GM12878 (cell line): ENCODE data around the gene TFDP1. TPM values are rescaled to one million over a fixed set of nuclear protein-coding genes. Genes with fewer than 3 reads are reported as not detected.

Source experiments
- IRF4 ChIP-seq: IDR thresholded peaks from 2 replicates; pipeline ENCODE4 v1.6.1; 2011; ENCODE audit warnings: low read depth, low read length
- NR2F1 ChIP-seq: fragments of 450-650 bp; conservative IDR thresholded peaks from 2 replicates; pipeline ENCODE4 v1.6.1; 2017; ENCODE audit warnings: mild to moderate bottlenecking
- TCF12 ChIP-seq: IDR thresholded peaks from 2 replicates; pipeline ENCODE4 v1.6.1; 2011; ENCODE audit warnings: low read depth, mild to moderate bottlenecking, low read length
- ZBED1 ChIP-seq: IDR thresholded peaks from 2 replicates; pipeline ENCODE4 v1.6.1; 2016; ENCODE audit warnings: borderline replicate concordance
- ZNF622 ChIP-seq: fragments of 450-650 bp; IDR thresholded peaks from 2 replicates; pipeline ENCODE4 v1.6.1; 2017; ENCODE audit warnings: mild to moderate bottlenecking, inconsistent platforms
- polyA plus RNA-seq, 11 experiments: library from polyadenylated mRNA; depleted of rRNA in 4 of 11; unstranded in 6 of 11; stranded (reverse) in 5 of 11; fragments of >200 nt; fragmentation: Nextera tagmentation in 4 of 11; fragmentation: Illumina TruSeq in 1 of 11; extraction: Ambion mirVana in 4 of 11; extraction: Trizol in 1 of 11; gene quantifications; 1 replicate in 1 of 11; 2 replicates in 10 of 11; pipeline versions ENCODE4 v1.2.1 to v1.2.3, GENCODE V29; 2011 to 2016; ENCODE audit warnings: inconsistent platforms in 2 of 11, missing spikeins in 2 of 11, low read depth in 1 of 11
- total RNA-seq, 4 experiments: library from RNA; depleted of rRNA in 3 of 4; stranded (reverse); fragments of >200 nt in 3 of 4; fragmentation: Illumina TruSeq in 1 of 4; extraction: Trizol in 1 of 4; gene quantifications; 2 replicates each; pipeline versions ENCODE4 v1.2.1 to v1.2.3, GENCODE V29; 2013 to 2021
- TF ChIP-seq, protein P1 (sequence below): fragments of 450-650 bp; IDR thresholded peaks from 2 replicates; pipeline ENCODE4 v1.6.1; 2016; ENCODE audit warnings: mild to moderate bottlenecking, moderate library complexity, borderline replicate concordance
- TF ChIP-seq, protein P2 (sequence below): fragments of 450-650 bp; formaldehyde crosslinking; IDR thresholded peaks from 2 replicates; pipeline ENCODE4 v1.5.0; 2022; ENCODE audit warnings: mild to moderate bottlenecking, missing genetic modification characterization

TFDP1 gene
- total and polyA plus RNA-seq, 10 of the 15 experiments (the other 5 are each of a cell fraction or from before 2014, with no cell fraction given), result 37.7 to 254 (median 119) TPM

DNA sequence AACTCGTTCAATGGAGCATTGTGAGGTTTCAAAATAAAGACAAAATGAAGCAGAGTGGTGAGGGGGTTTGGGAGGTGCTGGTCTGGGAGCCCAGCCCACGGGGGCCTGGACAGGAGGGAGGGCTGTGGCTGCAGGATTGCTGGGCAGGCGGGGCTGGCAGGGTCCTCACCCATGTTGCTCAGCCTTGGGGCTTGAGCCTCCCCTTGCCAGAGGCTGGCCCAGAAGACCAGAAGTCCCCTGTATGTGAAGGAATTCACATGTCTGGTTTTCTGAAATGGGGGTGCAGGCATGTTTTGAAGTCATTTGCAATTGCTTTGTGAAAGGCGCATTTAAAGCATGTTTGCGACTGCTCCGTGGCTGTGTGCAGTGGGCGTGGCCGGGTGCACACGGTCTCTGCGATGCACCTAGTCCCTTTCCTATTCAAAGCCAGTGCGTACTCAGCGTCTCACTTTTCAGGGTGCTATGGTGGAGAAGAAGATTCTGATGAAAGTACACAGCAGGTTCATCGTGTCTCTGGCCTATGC, 84.7 kb downstream of the TFDP1 start (continued):
- TF ChIP-seq, protein P1, sequence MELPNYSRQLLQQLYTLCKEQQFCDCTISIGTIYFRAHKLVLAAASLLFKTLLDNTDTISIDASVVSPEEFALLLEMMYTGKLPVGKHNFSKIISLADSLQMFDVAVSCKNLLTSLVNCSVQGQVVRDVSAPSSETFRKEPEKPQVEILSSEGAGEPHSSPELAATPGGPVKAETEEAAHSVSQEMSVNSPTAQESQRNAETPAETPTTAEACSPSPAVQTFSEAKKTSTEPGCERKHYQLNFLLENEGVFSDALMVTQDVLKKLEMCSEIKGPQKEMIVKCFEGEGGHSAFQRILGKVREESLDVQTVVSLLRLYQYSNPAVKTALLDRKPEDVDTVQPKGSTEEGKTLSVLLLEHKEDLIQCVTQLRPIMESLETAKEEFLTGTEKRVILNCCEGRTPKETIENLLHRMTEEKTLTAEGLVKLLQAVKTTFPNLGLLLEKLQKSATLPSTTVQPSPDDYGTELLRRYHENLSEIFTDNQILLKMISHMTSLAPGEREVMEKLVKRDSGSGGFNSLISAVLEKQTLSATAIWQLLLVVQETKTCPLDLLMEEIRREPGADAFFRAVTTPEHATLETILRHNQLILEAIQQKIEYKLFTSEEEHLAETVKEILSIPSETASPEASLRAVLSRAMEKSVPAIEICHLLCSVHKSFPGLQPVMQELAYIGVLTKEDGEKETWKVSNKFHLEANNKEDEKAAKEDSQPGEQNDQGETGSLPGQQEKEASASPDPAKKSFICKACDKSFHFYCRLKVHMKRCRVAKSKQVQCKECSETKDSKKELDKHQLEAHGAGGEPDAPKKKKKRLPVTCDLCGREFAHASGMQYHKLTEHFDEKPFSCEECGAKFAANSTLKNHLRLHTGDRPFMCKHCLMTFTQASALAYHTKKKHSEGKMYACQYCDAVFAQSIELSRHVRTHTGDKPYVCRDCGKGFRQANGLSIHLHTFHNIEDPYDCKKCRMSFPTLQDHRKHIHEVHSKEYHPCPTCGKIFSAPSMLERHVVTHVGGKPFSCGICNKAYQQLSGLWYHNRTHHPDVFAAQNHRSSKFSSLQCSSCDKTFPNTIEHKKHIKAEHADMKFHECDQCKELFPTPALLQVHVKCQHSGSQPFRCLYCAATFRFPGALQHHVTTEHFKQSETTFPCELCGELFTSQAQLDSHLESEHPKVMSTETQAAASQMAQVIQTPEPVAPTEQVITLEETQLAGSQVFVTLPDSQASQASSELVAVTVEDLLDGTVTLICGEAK, result no peak
- TF ChIP-seq TCF12 (no peak), ZNF622 (no peak), ZBED1 (no peak), IRF4 (no peak), NR2F1 (no peak)
- TF ChIP-seq, protein P2, sequence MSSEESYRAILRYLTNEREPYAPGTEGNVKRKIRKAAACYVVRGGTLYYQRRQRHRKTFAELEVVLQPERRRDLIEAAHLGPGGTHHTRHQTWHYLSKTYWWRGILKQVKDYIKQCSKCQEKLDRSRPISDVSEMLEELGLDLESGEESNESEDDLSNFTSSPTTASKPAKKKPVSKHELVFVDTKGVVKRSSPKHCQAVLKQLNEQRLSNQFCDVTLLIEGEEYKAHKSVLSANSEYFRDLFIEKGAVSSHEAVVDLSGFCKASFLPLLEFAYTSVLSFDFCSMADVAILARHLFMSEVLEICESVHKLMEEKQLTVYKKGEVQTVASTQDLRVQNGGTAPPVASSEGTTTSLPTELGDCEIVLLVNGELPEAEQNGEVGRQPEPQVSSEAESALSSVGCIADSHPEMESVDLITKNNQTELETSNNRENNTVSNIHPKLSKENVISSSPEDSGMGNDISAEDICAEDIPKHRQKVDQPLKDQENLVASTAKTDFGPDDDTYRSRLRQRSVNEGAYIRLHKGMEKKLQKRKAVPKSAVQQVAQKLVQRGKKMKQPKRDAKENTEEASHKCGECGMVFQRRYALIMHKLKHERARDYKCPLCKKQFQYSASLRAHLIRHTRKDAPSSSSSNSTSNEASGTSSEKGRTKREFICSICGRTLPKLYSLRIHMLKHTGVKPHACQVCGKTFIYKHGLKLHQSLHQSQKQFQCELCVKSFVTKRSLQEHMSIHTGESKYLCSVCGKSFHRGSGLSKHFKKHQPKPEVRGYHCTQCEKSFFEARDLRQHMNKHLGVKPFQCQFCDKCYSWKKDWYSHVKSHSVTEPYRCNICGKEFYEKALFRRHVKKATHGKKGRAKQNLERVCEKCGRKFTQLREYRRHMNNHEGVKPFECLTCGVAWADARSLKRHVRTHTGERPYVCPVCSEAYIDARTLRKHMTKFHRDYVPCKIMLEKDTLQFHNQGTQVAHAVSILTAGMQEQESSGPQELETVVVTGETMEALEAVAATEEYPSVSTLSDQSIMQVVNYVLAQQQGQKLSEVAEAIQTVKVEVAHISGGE (CRISPR knock-in tag), result no peak
